Transverse colon (tissue), 3 donors: ENCODE results near the gene ATF3.

Experiments
- POLR2A ChIP-seq: fragments of 450-650 bp; IDR thresholded peaks from one replicate; pipeline ENCODE4 v1.6.1; 2016; ENCODE audit warnings: antibody characterized with exemption, mild to moderate bottlenecking, moderate library complexity
- TF ChIP-seq, protein P1 (sequence below), 5 experiments: fragments of 200-600 bp in 3 of 5; fragments of 450-650 bp in 2 of 5; sonication (generic) in 3 of 5; IDR thresholded peaks; 1 replicate in 2 of 5; 2 replicates in 3 of 5; pipeline ENCODE4 v1.5.1; 2016 to 2017; ENCODE audit warnings: antibody characterized with exemption in 5 of 5, inconsistent platforms in 3 of 5, mild to moderate bottlenecking in 2 of 5, moderate library complexity in 1 of 5

DNA sequence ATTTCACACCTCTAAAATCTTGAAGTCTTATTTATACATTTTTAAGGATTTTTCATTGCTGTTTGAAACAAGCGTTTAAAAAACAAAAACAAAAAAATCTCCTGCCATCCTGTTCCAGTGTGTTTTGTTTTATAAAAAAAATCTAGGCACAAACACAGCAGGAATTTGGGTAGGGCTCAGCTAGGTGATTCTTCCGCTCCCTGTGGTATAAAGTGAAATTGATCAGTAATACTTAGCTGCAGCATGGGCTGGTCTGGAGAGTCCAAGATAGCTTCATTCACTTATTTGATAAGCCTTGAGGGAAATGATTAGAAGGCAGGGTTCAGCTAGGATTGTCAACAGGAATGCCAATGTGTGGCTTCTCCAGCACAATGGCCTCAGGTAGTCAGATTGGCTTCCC, 25.7 kb downstream of the ATF3 start:
- TF ChIP-seq, protein P1, sequence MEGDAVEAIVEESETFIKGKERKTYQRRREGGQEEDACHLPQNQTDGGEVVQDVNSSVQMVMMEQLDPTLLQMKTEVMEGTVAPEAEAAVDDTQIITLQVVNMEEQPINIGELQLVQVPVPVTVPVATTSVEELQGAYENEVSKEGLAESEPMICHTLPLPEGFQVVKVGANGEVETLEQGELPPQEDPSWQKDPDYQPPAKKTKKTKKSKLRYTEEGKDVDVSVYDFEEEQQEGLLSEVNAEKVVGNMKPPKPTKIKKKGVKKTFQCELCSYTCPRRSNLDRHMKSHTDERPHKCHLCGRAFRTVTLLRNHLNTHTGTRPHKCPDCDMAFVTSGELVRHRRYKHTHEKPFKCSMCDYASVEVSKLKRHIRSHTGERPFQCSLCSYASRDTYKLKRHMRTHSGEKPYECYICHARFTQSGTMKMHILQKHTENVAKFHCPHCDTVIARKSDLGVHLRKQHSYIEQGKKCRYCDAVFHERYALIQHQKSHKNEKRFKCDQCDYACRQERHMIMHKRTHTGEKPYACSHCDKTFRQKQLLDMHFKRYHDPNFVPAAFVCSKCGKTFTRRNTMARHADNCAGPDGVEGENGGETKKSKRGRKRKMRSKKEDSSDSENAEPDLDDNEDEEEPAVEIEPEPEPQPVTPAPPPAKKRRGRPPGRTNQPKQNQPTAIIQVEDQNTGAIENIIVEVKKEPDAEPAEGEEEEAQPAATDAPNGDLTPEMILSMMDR (IDR thresholded peaks at IDR 0.05) = no peak
- TF ChIP-seq POLR2A = no peak
